HFF-Myc (cell line): ENCODE measurements around the gene GFPT1.

ENCODE experiments used
- DNase-seq: peaks from one replicate; pipeline ENCODE4 v3.0.0-alpha.2; 2011; ENCODE audit warnings: low read depth; ENCODE audit errors: extremely low read depth
- H3K4me3 ChIP-seq: replicated peaks from 2 replicates; pipeline ENCODE4 v1.5.1; 2011; ENCODE audit warnings: low read depth, mild to moderate bottlenecking, control low read depth, low read length
- CTCF ChIP-seq: IDR thresholded peaks from 2 replicates; pipeline ENCODE4 v1.5.1; 2012; ENCODE audit warnings: mild to moderate bottlenecking, low read depth, low read length, control low read depth; ENCODE audit errors: missing control alignments

Gene GFPT1

GRCh38 chr2:69386789-69387734 lies at the start of gene GFPT1:
GFPT1 (minus strand) TSS chr2:69387227; CDS start chr2:69387071, 156 bp downstream.
- peak; percentile 41 for DNase-seq
- peak within 1 kb of the TSS; percentile 72 for H3K4me3 ChIP-seq
- TF ChIP-seq CTCF: no peak

- no peak for TF ChIP-seq CTCF
- peak overlapping the region; percentile 66 for H3K4me3 ChIP-seq
- DNase-seq: no peak
Measured at GRCh38 chr2:69436596-69436937, 49.5 kb upstream of the GFPT1 start.

GRCh38 chr2:69434753-69435152 lies 47.7 kb upstream of the GFPT1 start:
- no peak for TF ChIP-seq CTCF
- H3K4me3 ChIP-seq: no peak overlapping the region
- no peak for DNase-seq

GRCh38 chr2:69429491-69430183 lies 42.6 kb upstream of the GFPT1 start:
- TF ChIP-seq CTCF: no peak
- no peak overlapping the region for H3K4me3 ChIP-seq
- DNase-seq: no peak

- no peak for TF ChIP-seq CTCF
- no peak for DNase-seq
- no peak overlapping the region for H3K4me3 ChIP-seq
Measured at GRCh38 chr2:69428981-69429380, 42.0 kb upstream of the GFPT1 start.

- TF ChIP-seq CTCF: no peak
- H3K4me3 ChIP-seq: no peak overlapping the region
- no peak for DNase-seq
Measured at GRCh38 chr2:69424419-69424818, 37.4 kb upstream of the GFPT1 start.
